A673 (cell line): Measurements from ENCODE around the gene ANO3.
"Not testable (repeated sequence)": the region's sequence is repeated elsewhere in the genome, so short reads cannot be mapped to it uniquely, and the experiment has no call there.

ENCODE experiments used
- CTCF ChIP-seq: fragments of 300-800, 200-600 bp; sonication (generic); conservative IDR thresholded peaks from 2 replicates; pipeline ENCODE4 v1.5.1; 2017; ENCODE audit warnings: low read depth, mild to moderate bottlenecking, antibody characterized with exemption, low read length, moderate library complexity, mixed read lengths
- EZH2 ChIP-seq: fragments of 200-600 bp; sonication (generic); IDR thresholded peaks from 2 replicates; pipeline ENCODE4 v1.6.1; 2017; ENCODE audit warnings: borderline replicate concordance, low read depth, mild to moderate bottlenecking, mixed read lengths, antibody characterized with exemption, low read length; ENCODE audit not compliant: poor library complexity, severe bottlenecking

GRCh38 chr11:26595207-26595865, 263.4 kb downstream of the ANO3 start:
- TF ChIP-seq CTCF, EZH2: not testable (repeated sequence)
